ENCODE data around the gene ASMTL. TPM values are rescaled to one million over a fixed set of nuclear protein-coding genes. Genes with fewer than 3 reads are reported as not detected.
"Not testable (repeated sequence)": the region's sequence is repeated elsewhere in the genome, so short reads cannot be mapped to it uniquely, and the experiment has no call there.

Gene ASMTL
- total and polyA plus RNA-seq, 7 experiments from 2014 or later = 30.9 to 50.0 (median 41.7) TPM

DNA sequence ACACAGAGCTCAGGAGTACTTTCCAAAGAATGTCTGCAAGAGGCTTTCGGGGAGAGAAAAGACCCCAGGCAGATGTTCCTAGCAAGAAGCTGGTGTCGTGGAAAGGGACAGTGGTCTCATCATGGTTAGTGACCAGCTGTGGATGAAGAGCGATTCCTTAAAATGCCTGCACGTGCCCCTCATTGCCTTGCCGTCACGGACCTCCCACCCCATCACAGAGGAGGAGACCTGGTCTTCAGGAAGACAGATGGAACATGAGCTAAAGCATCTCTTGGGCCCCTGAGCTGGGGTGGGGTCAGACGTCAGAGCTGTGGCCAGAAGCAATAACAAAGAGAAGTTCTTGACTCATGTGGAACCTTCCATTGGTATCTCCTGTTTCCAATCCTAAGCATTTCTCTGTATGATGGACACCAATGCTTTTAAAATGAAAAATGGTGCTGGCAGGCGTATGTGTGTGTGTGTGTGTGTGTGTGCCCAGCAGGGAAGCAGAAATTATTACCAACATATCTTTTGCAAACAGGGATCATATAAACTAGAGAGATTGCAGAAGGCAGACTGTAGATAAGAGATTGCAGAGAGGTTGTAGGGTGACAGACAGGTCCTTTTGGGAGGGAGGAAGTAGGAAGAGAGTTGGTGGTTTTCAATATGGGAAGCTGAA is 25.2 kb upstream of the ASMTL start:
- Histone ChIP-seq H3K36me3 (ENCODE audit: control insufficient read depth in 2 of 3, insufficient read depth in 3 of 3, low read length in 3 of 3) (peaks cover 11 to 32% (median 17%) of the 10 kb centered on the region in 3 experiments), H3K9me3 (ENCODE audit: control insufficient read depth in 2 of 3, low read length in 3 of 3) (no peaks in the 10 kb centered on the region), H3K4me3 (ENCODE audit: low read length) (no peak overlapping the region), H3K27ac (ENCODE audit: low read depth, low read length) (no peak overlapping the region), H3K27me3 (ENCODE audit: control insufficient read depth in 2 of 2, insufficient read depth in 2 of 2, low read length in 2 of 2) (no peaks in the 10 kb centered on the region), H3K4me1 (ENCODE audit: control insufficient read depth in 2 of 2, insufficient read depth in 2 of 2, low read length in 2 of 2) (peaks cover 31 to 59% of the 10 kb centered on the region in 2 donors)
- Mint-ChIP-seq H3K9me3 (peaks cover 3 to 39% (median 7%) of the 10 kb centered on the region in 11 donors), H3K27me3 (no peaks in the 10 kb centered on the region), H3K4me3 (peak overlapping the region in 8 of 10 donors; percentile 6 to 64 (median 36)), H3K4me1 (peaks cover 51 to 90% (median 83%) of the 10 kb centered on the region in 7 donors), H3K27ac (peak overlapping the region; percentile 26 to 91 (median 65)), H3K36me3 (peaks cover 23 to 82% (median 61%) of the 10 kb centered on the region in 5 donors)
- peak in 1 of 9 donors; percentile 18 for DNase-seq
- ATAC-seq = no peak
- CTCF ChIA-PET = no interaction called here
- POLR2A ChIA-PET = no interaction called here
- intact Hi-C loops (cut with micrococcal nuclease) = no loop called here

DNA sequence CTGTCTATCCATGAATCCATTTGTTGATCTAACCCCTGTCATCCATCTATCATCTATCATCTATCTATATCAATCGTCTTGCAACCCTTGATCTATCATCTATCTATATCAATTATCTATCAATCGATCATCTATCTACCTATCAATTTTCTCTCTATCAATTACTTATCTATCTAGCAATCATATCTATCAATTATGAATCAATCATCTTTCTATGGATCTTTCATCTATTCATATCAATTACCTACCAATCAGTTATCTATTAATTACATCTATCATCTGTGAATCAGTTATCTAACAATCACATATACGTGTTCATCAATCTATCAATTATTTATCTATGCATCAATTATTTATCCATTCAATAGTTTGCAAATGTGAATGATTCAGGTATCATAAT is 24.5 kb upstream of the ASMTL start:
- Mint-ChIP-seq H3K4me1 (peaks cover 51 to 93% (median 83%) of the 10 kb centered on the region in 7 donors), H3K27ac (peak overlapping the region in 8 of 9 donors; percentile 26 to 91 (median 58))
- POLR2A ChIA-PET = no interaction called here

DNA sequence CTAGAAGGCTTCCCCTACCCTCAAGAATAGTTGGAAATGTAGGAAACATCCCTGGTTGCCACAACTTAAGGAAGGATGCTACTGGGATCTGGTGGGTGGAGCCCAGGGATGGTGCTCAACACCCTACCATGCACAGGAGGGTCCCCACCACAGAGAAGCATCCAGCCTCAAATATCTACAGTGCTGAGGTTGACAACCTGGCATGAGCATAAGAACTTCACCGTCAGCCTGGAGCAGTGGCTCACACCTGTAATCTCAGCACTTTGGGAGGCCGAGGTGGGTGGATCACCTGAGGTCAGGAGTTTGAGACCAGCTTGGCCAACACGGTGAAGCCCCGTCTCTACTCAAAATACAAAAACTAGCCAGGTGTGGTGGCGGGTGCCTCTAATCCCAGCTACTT is 24.0 kb upstream of the ASMTL start:
- peaks cover 12 to 32% (median 17%) of the 10 kb centered on the region in 3 experiments for H3K36me3 ChIP-seq (ENCODE audit: control insufficient read depth in 2 of 3, insufficient read depth in 3 of 3, low read length in 3 of 3)
- ChIA-PET CTCF (no interaction called here), POLR2A (no interaction called here)
- peak overlapping the region in 5 of 9 donors; percentile 26 to 91 (median 60) for H3K27ac Mint-ChIP-seq
- H3K27me3 ChIP-seq (ENCODE audit: control insufficient read depth in 2 of 2, insufficient read depth in 2 of 2, low read length in 2 of 2) = no peaks in the 10 kb centered on the region
- peak in 1 of 9 donors; percentile 11 for DNase-seq
- peaks cover 51 to 93% (median 83%) of the 10 kb centered on the region in 7 donors for H3K4me1 Mint-ChIP-seq
- intact Hi-C loops (cut with micrococcal nuclease) = no loop called here
- no peaks in the 10 kb centered on the region for H3K9me3 ChIP-seq (ENCODE audit: control insufficient read depth in 2 of 3, low read length in 3 of 3)
- H3K36me3 Mint-ChIP-seq = peaks cover 28 to 86% (median 67%) of the 10 kb centered on the region in 5 donors
- H3K4me3 Mint-ChIP-seq = peak overlapping the region in 1 of 10 donors; percentile 54
- no peak for ATAC-seq
- H3K4me3 ChIP-seq (ENCODE audit: low read length) = no peak overlapping the region
- peaks cover 34 to 58% of the 10 kb centered on the region in 2 donors for H3K4me1 ChIP-seq (ENCODE audit: control insufficient read depth in 2 of 2, insufficient read depth in 2 of 2, low read length in 2 of 2)
- H3K9me3 Mint-ChIP-seq = peaks cover 3 to 48% (median 10%) of the 10 kb centered on the region in 11 donors
- no peaks in the 10 kb centered on the region for H3K27me3 Mint-ChIP-seq
- H3K27ac ChIP-seq (ENCODE audit: low read depth, low read length) = no peak overlapping the region

More for the DNA sequence above, 24.5 kb upstream of the ASMTL start:
- H3K36me3 ChIP-seq (ENCODE audit: control insufficient read depth in 2 of 3, insufficient read depth in 3 of 3, low read length in 3 of 3) = peaks cover 12 to 32% (median 17%) of the 10 kb centered on the region in 3 experiments
- CTCF ChIA-PET = no interaction called here
- no peak overlapping the region for H3K4me3 ChIP-seq (ENCODE audit: low read length)
- ATAC-seq = no peak
- no peak overlapping the region for H3K27ac ChIP-seq (ENCODE audit: low read depth, low read length)
- Mint-ChIP-seq H3K36me3 (peaks cover 23 to 84% (median 64%) of the 10 kb centered on the region in 5 donors), H3K9me3 (peaks cover 3 to 43% (median 8%) of the 10 kb centered on the region in 11 donors), H3K4me3 (peak overlapping the region in 3 of 10 donors; percentile 6 to 54 (median 21)), H3K27me3 (no peaks in the 10 kb centered on the region)
- no peaks in the 10 kb centered on the region for H3K9me3 ChIP-seq (ENCODE audit: control insufficient read depth in 2 of 3, low read length in 3 of 3)
- intact Hi-C loops (cut with micrococcal nuclease) = no loop called here
- DNase-seq = no peak
- peaks cover 34 to 56% of the 10 kb centered on the region in 2 donors for H3K4me1 ChIP-seq (ENCODE audit: control insufficient read depth in 2 of 2, insufficient read depth in 2 of 2, low read length in 2 of 2)
- no peaks in the 10 kb centered on the region for H3K27me3 ChIP-seq (ENCODE audit: control insufficient read depth in 2 of 2, insufficient read depth in 2 of 2, low read length in 2 of 2)

DNA sequence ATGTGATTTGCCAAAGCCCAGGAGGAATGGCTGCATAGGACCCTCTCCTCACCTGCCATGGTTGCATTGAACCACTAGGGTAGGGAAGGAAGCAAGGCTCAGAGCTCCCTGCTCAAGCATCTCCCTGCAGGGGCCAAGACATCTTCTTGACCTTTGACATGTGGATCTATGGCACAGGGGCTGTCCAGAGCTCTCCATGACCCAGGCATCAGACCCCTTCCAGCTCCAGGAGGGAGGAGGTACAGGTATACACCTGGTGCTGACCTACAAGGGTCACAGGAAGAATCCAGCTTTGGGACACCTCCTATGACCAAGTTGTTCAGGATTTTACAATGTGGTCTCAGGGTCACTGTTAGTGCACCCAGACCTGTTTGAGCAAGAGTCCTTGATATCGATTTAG is 23.2 kb upstream of the ASMTL start:
- no peak for DNase-seq
- Histone ChIP-seq H3K36me3 (ENCODE audit: control insufficient read depth in 2 of 3, insufficient read depth in 3 of 3, low read length in 3 of 3) (peaks cover 12 to 32% (median 17%) of the 10 kb centered on the region in 3 experiments), H3K4me3 (ENCODE audit: low read length) (no peak overlapping the region), H3K9me3 (ENCODE audit: control insufficient read depth in 2 of 3, low read length in 3 of 3) (no peaks in the 10 kb centered on the region), H3K27ac (ENCODE audit: low read depth, low read length) (no peak overlapping the region), H3K4me1 (ENCODE audit: control insufficient read depth in 2 of 2, insufficient read depth in 2 of 2, low read length in 2 of 2) (peaks cover 34 to 59% of the 10 kb centered on the region in 2 donors), H3K27me3 (ENCODE audit: control insufficient read depth in 2 of 2, insufficient read depth in 2 of 2, low read length in 2 of 2) (no peaks in the 10 kb centered on the region)
- Mint-ChIP-seq H3K27ac (peak overlapping the region in 8 of 9 donors; percentile 2 to 86 (median 54)), H3K27me3 (no peaks in the 10 kb centered on the region), H3K4me3 (no peak overlapping the region), H3K4me1 (peaks cover 51 to 93% (median 82%) of the 10 kb centered on the region in 7 donors), H3K9me3 (peaks cover 3 to 48% (median 10%) of the 10 kb centered on the region in 11 donors), H3K36me3 (peaks cover 28 to 87% (median 68%) of the 10 kb centered on the region in 5 donors)
- intact Hi-C loops (cut with micrococcal nuclease) = no loop called here
- CTCF ChIA-PET = no interaction called here
- ATAC-seq = no peak
- POLR2A ChIA-PET = no interaction called here

DNA sequence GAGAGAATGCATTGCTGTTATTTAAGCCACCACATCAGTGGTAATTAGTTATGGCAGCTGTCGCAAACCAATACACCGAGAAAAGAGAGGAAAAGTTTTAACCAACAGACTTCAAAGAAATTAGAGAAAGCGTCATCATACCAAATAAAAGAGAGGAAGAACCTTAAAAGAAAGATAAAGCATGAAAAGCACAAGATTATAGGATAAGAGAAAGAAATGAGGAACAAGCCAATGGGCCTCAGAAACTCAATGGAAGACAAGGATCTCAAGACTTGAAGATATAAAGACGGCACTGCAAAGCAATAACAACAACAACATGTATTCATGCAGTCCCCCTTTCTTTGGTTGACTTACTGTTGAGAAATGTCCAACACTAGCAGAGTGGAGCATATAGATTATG is 22.8 kb upstream of the ASMTL start:
- peaks cover 12 to 32% (median 17%) of the 10 kb centered on the region in 3 experiments for H3K36me3 ChIP-seq (ENCODE audit: control insufficient read depth in 2 of 3, insufficient read depth in 3 of 3, low read length in 3 of 3)
- no peaks in the 10 kb centered on the region for H3K9me3 ChIP-seq (ENCODE audit: control insufficient read depth in 2 of 3, low read length in 3 of 3)
- peaks cover 28 to 84% (median 69%) of the 10 kb centered on the region in 5 donors for H3K36me3 Mint-ChIP-seq
- H3K9me3 Mint-ChIP-seq = peaks cover 3 to 48% (median 10%) of the 10 kb centered on the region in 11 donors
- ChIA-PET CTCF (no interaction called here), POLR2A (no interaction called here)
- H3K4me3 ChIP-seq (ENCODE audit: low read length) = no peak overlapping the region
- ATAC-seq (no peak), DNase-seq (no peak)
- H3K27me3 ChIP-seq (ENCODE audit: control insufficient read depth in 2 of 2, insufficient read depth in 2 of 2, low read length in 2 of 2) = no peaks in the 10 kb centered on the region
- no peaks in the 10 kb centered on the region for H3K27me3 Mint-ChIP-seq
- peak overlapping the region in 8 of 9 donors; percentile 2 to 86 (median 48) for H3K27ac Mint-ChIP-seq
- H3K4me3 Mint-ChIP-seq = peak overlapping the region in 2 of 10 donors; percentile 35 to 63
- intact Hi-C loops (cut with micrococcal nuclease) = no loop called here
- H3K4me1 Mint-ChIP-seq = peaks cover 51 to 93% (median 83%) of the 10 kb centered on the region in 7 donors
- H3K27ac ChIP-seq (ENCODE audit: low read depth, low read length) = no peak overlapping the region
- H3K4me1 ChIP-seq (ENCODE audit: control insufficient read depth in 2 of 2, insufficient read depth in 2 of 2, low read length in 2 of 2) = peaks cover 34 to 59% of the 10 kb centered on the region in 2 donors

DNA sequence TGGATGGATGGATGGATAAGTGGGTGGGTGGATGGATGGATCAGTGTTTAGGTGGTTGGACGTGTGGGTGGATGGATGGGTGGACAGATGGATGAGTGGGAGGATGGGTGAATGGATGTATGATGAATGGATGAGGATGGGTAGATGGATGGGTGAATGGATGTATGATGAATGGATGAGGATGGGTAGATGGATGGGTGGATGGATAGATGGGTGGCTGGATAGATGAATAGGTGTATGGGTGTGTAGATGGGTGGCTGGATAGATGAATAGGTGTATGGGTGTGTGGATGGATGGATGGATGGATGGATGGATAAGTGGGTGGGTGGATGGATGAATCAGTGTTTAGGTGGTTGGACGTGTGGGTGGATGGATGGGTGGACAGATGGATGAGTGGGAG is 21.9 kb upstream of the ASMTL start:
- H3K27me3 Mint-ChIP-seq; H3K27ac ChIP-seq (ENCODE audit: low read depth, low read length); CTCF ChIA-PET; POLR2A ChIA-PET; DNase-seq; H3K9me3 ChIP-seq (ENCODE audit: control insufficient read depth in 2 of 3, low read length in 3 of 3); ATAC-seq; intact Hi-C loops (cut with micrococcal nuclease); H3K27me3 ChIP-seq (ENCODE audit: control insufficient read depth in 2 of 2, insufficient read depth in 2 of 2, low read length in 2 of 2); H3K4me3 ChIP-seq (ENCODE audit: low read length): not testable (repeated sequence)
- peaks cover 8 to 24% (median 11%) of the 10 kb centered on the region in 3 experiments for H3K36me3 ChIP-seq (ENCODE audit: control insufficient read depth in 2 of 3, insufficient read depth in 3 of 3, low read length in 3 of 3)
- H3K4me1 Mint-ChIP-seq = peaks cover 42 to 93% (median 80%) of the 10 kb centered on the region in 7 donors
- peak overlapping the region in 3 of 10 donors; percentile 10 to 32 (median 13) for H3K4me3 Mint-ChIP-seq
- peaks cover 28 to 80% (median 63%) of the 10 kb centered on the region in 5 donors for H3K36me3 Mint-ChIP-seq
- peaks cover 1 to 45% (median 9%) of the 10 kb centered on the region in 11 donors for H3K9me3 Mint-ChIP-seq
- peak overlapping the region in 7 of 9 donors; percentile 10 to 99 (median 77) for H3K27ac Mint-ChIP-seq
- H3K4me1 ChIP-seq (ENCODE audit: control insufficient read depth in 2 of 2, insufficient read depth in 2 of 2, low read length in 2 of 2) = peaks cover 35 to 59% of the 10 kb centered on the region in 2 donors
